Gastroesophageal sphincter (tissue), 3 donors: ENCODE data around the gene TMEM123.

Source experiments
- EP300 ChIP-seq: sonication (generic); formaldehyde crosslinking; IDR thresholded peaks from one replicate; pipeline ENCODE4 v1.6.1; 2017; ENCODE audit warnings: antibody characterized with exemption, mild to moderate bottlenecking
- POLR2A ChIP-seq, 2 donors: fragments of 450-650 bp; IDR thresholded peaks; one replicate each; pipeline ENCODE4 v1.6.1; 2017; ENCODE audit warnings: antibody characterized with exemption in 2 of 2, mild to moderate bottlenecking in 2 of 2, moderate library complexity in 1 of 2
- POLR2AphosphoS5 ChIP-seq: sonication (generic); formaldehyde crosslinking; IDR thresholded peaks from one replicate; pipeline ENCODE4 v1.6.1; 2017; ENCODE audit warnings: antibody characterized with exemption
- TF ChIP-seq, protein P1 (sequence below), 4 experiments: fragments of 200-600 bp in 2 of 4; fragments of 450-650 bp in 2 of 4; sonication (generic) in 1 of 4; IDR thresholded peaks; one replicate each; pipeline ENCODE4 v1.5.1; 2017 to 2019; ENCODE audit warnings: antibody characterized with exemption in 4 of 4, mild to moderate bottlenecking in 2 of 4, moderate library complexity in 2 of 4

DNA sequence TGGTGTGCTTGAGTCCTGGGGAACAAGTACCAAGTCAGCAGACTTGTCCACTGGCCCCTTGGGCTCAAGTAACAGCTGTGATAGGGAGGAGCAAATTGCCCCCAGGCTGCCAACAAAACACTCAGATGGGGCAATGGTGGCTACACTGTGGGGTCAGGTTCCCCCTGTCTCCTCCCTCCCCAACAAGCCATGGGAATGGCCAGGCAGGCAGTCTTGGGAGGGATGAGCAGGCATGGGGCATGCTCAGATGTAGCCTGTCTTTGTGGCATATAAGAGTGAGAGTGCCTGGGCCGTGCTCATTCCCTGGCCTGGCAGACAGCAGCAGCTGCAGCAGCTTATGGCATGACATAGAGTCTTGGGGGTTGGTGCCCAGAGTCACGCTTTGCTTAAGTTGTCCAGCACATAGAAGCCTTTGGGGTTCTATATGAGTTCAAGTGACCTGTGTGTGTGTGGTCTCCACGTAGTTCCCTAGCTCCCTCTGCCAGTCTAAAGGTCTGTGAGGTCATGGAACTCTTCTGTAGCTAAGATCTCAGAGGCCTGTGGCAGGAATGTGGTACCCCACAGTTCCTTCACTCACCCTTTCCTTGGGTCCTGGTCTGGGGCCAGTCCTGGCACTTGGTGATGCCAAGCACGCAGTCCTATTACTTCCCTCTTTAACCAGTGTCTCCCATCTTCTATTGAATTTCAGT is 60.9 kb downstream of the TMEM123 start:
- TF ChIP-seq, protein P1, sequence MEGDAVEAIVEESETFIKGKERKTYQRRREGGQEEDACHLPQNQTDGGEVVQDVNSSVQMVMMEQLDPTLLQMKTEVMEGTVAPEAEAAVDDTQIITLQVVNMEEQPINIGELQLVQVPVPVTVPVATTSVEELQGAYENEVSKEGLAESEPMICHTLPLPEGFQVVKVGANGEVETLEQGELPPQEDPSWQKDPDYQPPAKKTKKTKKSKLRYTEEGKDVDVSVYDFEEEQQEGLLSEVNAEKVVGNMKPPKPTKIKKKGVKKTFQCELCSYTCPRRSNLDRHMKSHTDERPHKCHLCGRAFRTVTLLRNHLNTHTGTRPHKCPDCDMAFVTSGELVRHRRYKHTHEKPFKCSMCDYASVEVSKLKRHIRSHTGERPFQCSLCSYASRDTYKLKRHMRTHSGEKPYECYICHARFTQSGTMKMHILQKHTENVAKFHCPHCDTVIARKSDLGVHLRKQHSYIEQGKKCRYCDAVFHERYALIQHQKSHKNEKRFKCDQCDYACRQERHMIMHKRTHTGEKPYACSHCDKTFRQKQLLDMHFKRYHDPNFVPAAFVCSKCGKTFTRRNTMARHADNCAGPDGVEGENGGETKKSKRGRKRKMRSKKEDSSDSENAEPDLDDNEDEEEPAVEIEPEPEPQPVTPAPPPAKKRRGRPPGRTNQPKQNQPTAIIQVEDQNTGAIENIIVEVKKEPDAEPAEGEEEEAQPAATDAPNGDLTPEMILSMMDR (IDR thresholded peaks at IDR 0.05), result no peak
- TF ChIP-seq POLR2A (IDR thresholded peaks at IDR 0.05), result no peak
- no peak for TF ChIP-seq EP300
- no peak for TF ChIP-seq POLR2AphosphoS5
